Gastrocnemius medialis (tissue), 4 donors: ENCODE measurements around the gene AZIN2.

Experiments used
- POLR2A ChIP-seq, 2 donors: fragments of 450-650 bp; IDR thresholded peaks; one replicate each; pipeline ENCODE4 v1.6.1; 2017; ENCODE audit warnings: antibody characterized with exemption in 2 of 2, mild to moderate bottlenecking in 2 of 2, moderate library complexity in 2 of 2
- TF ChIP-seq, protein P1 (sequence below), 5 experiments: fragments of 450-650 bp in 3 of 5; fragments of 200-600 bp in 2 of 5; sonication (generic) in 2 of 5; IDR thresholded peaks in 4 of 5; conservative IDR thresholded peaks in 1 of 5; 1 replicate in 4 of 5; 2 replicates in 1 of 5; pipeline ENCODE4 v1.5.1; 2016 to 2019; ENCODE audit warnings: antibody characterized with exemption in 5 of 5, mild to moderate bottlenecking in 3 of 5, moderate library complexity in 3 of 5

DNA sequence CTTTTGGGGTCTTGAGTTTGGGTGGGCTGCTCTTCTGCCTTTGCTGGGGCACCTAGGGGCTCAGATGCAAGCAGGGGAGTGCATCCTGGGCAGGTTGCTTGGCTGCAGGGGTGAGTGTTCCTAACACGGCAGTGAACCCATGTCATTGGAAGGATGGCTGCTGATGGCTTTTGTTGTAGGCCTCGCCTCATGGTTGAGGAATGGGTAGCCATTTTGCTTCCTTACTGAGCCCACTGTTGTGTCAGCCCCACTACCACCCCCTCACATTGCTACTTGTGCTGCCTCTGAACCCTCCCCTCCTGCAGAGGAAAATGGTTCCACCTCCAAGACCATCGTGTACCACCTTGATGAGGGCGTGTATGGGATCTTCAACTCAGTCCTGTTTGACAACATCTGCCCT, 16.8 kb downstream of the AZIN2 start:
- TF ChIP-seq, protein P1, sequence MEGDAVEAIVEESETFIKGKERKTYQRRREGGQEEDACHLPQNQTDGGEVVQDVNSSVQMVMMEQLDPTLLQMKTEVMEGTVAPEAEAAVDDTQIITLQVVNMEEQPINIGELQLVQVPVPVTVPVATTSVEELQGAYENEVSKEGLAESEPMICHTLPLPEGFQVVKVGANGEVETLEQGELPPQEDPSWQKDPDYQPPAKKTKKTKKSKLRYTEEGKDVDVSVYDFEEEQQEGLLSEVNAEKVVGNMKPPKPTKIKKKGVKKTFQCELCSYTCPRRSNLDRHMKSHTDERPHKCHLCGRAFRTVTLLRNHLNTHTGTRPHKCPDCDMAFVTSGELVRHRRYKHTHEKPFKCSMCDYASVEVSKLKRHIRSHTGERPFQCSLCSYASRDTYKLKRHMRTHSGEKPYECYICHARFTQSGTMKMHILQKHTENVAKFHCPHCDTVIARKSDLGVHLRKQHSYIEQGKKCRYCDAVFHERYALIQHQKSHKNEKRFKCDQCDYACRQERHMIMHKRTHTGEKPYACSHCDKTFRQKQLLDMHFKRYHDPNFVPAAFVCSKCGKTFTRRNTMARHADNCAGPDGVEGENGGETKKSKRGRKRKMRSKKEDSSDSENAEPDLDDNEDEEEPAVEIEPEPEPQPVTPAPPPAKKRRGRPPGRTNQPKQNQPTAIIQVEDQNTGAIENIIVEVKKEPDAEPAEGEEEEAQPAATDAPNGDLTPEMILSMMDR (IDR thresholded peaks at IDR 0.05 in 4 of 5, conservative IDR thresholded peaks at IDR 0.05 in 1 of 5), result no peak
- no peak for TF ChIP-seq POLR2A (IDR thresholded peaks at IDR 0.05)
